Kidney (tissue), 14 donors: Measurements from ENCODE around the gene YPEL2. TPM values are rescaled to one million over a fixed set of nuclear protein-coding genes. Genes with fewer than 3 reads are reported as not detected.

Source experiments
- DNase-seq, 5 donors: peaks; one replicate each; pipeline ENCODE4 v3.0.0-alpha.2; 2013 to 2020
- FAIRE-seq: peaks from 2 replicates; lab custom pipeline; 2012; peaks lifted over from hg19 to GRCh38; lab: Jason Lieb, UNC
- H3K27ac ChIP-seq, 2 donors: one replicate each; pipeline ENCODE4 v1.7.0; 2013; ENCODE audit warnings: low read depth in 2 of 2, low read length in 2 of 2, inconsistent platforms in 1 of 2
- H3K27me3 ChIP-seq: one replicate; pipeline ENCODE4 v1.7.1; 2013; ENCODE audit warnings: low read length, inconsistent platforms; ENCODE audit not compliant: control insufficient read depth, insufficient read depth
- H3K36me3 ChIP-seq, 3 donors: one replicate each; pipeline versions ENCODE4 v1.7.0 to v1.7.1; 2013; ENCODE audit warnings: low read length in 3 of 3, control low read depth in 1 of 3, inconsistent platforms in 1 of 3; ENCODE audit not compliant: insufficient read depth in 3 of 3, control insufficient read depth in 2 of 3
- H3K4me1 ChIP-seq, 3 donors: one replicate each; pipeline versions ENCODE4 v1.7.0 to v1.7.1; 2013; ENCODE audit warnings: low read length in 3 of 3, inconsistent platforms in 1 of 3, low read depth in 1 of 3; ENCODE audit not compliant: control insufficient read depth in 2 of 3, insufficient read depth in 2 of 3
- H3K4me3 ChIP-seq, 3 donors: one replicate each; pipeline versions ENCODE4 v1.7.0 to v1.8.1; 2013; ENCODE audit warnings: low read length in 3 of 3, control low read depth in 1 of 3, inconsistent platforms in 1 of 3
- H3K9ac ChIP-seq, 3 donors: one replicate each; pipeline versions ENCODE4 v1.7.0 to v1.7.1; 2013; ENCODE audit warnings: low read length in 3 of 3, control low read depth in 1 of 3, inconsistent platforms in 1 of 3
- H3K9me3 ChIP-seq, 3 donors: one replicate each; pipeline versions ENCODE4 v1.7.0 to v1.7.1; 2013; ENCODE audit warnings: low read length in 3 of 3, control low read depth in 1 of 3, inconsistent platforms in 1 of 3; ENCODE audit not compliant: control insufficient read depth in 2 of 3, insufficient read depth in 1 of 3
- CTCF ChIP-seq: IDR thresholded peaks from 3 replicates; pipeline ENCODE4 v1.5.1; 2012; ENCODE audit warnings: mild to moderate bottlenecking, moderate library complexity, borderline replicate concordance; ENCODE audit not compliant: insufficient read depth; ENCODE audit errors: extremely low read depth
- intact Hi-C: fragments of 100-400 bp; cut with DNase I; formaldehyde crosslinking; loops from one replicate; pipeline ENCODE4 v1.11.1; 2022
- polyA plus RNA-seq: library from polyadenylated mRNA; stranded (reverse); fragments of 350-450 nt; fragmentation: Illumina TruSeq; extraction: RNeasy Lipid Tissue Mini Kit (QIAGEN cat#74804); gene quantifications from one replicate; pipeline ENCODE4 v1.2.3, GENCODE V29; 2014; ENCODE audit warnings: low read depth, low replicate concordance; ENCODE audit not compliant: insufficient read depth
- total RNA-seq: library from RNA; stranded (reverse); fragmentation: NEBNext Ultra II Directional; extraction: Animal tissue kit (Norgen Biotek cat#: 25700); gene quantifications from one replicate; pipeline ENCODE4 v1.2.1, GENCODE V29; 2021
- donor health status: control.
- donor health status: control.
- donor health status: control.
- donor health status: control.
- donor health status: control.
- donor health status: DM: yes; HTN: yes; CAD: no.
- donor health status: Normal renal cell carcinoma (clear cell type).

The YPEL2 gene
- total and polyA plus RNA-seq, 2 donors from 2014 or later: 9.0 to 53.6 TPM

- no peak for FAIRE-seq
- no peaks in the 10 kb centered on the region for H3K36me3 ChIP-seq
- H3K27me3 ChIP-seq: no peaks in the 10 kb centered on the region
- no peak overlapping the region for H3K4me3 ChIP-seq
- H3K9ac ChIP-seq: no peak overlapping the region
- H3K4me1 ChIP-seq: peaks cover 4 to 39% (median 32%) of the 10 kb centered on the region in 3 donors
- TF ChIP-seq CTCF: no peak
- no peak for DNase-seq
- intact Hi-C loops: no loop called here
- no peak overlapping the region for H3K27ac ChIP-seq
- no peaks in the 10 kb centered on the region for H3K9me3 ChIP-seq
These were observed 11.3 kb downstream of the YPEL2 start for GRCh38 chr17:59342681-59343131.

GRCh38 chr17:59345476-59345875 is 14.0 kb downstream of the YPEL2 start:
- peaks cover 0 to 38% (median 24%) of the 10 kb centered on the region in 3 donors for H3K4me1 ChIP-seq
- no peak for TF ChIP-seq CTCF

GRCh38 chr17:59346341-59346740 is 14.9 kb downstream of the YPEL2 start:
- Histone ChIP-seq H3K4me1 (peaks cover 0 to 40% (median 23%) of the 10 kb centered on the region in 3 donors), H3K36me3 (no peaks in the 10 kb centered on the region), H3K4me3 (no peak overlapping the region), H3K9me3 (no peaks in the 10 kb centered on the region), H3K9ac (no peak overlapping the region), H3K27ac (no peak overlapping the region), H3K27me3 (no peaks in the 10 kb centered on the region)
- intact Hi-C loops: no loop called here
- FAIRE-seq (no peak), DNase-seq (no peak)
- TF ChIP-seq CTCF: no peak

More at GRCh38 chr17:59345476-59345875, 14.0 kb downstream of the YPEL2 start:
- Histone ChIP-seq H3K4me3 (no peak overlapping the region), H3K27me3 (no peaks in the 10 kb centered on the region), H3K9me3 (no peaks in the 10 kb centered on the region), H3K9ac (no peak overlapping the region), H3K36me3 (no peaks in the 10 kb centered on the region), H3K27ac (no peak overlapping the region)
- DNase-seq (no peak), FAIRE-seq (no peak)
- intact Hi-C loops: no loop called here
